Effector memory CD4-positive, alpha-beta T cell (primary cell): ENCODE measurements around the gene MSI2.

Source experiments
- DNase-seq, 3 donors: peaks; one replicate each; pipeline ENCODE4 v3.0.0-alpha.2; 2020
- H3K27ac ChIP-seq: 2 replicates; pipeline ENCODE4 v1.7.0; 2013; ENCODE audit warnings: mild to moderate bottlenecking, low read length, moderate library complexity; ENCODE audit not compliant: insufficient read depth, poor library complexity, severe bottlenecking
- H3K27me3 ChIP-seq: replicated peaks from 2 replicates; pipeline ENCODE4 v1.7.0; 2013; ENCODE audit warnings: mild to moderate bottlenecking, low read length; ENCODE audit not compliant: insufficient read depth, control insufficient read depth, poor library complexity, severe bottlenecking
- H3K36me3 ChIP-seq: 2 replicates; pipeline ENCODE4 v1.7.0; 2013; ENCODE audit warnings: mild to moderate bottlenecking, low read length, moderate library complexity; ENCODE audit not compliant: control insufficient read depth, insufficient read depth
- H3K4me1 ChIP-seq: 2 replicates; pipeline ENCODE4 v1.7.0; 2013; ENCODE audit warnings: low read length, mild to moderate bottlenecking; ENCODE audit not compliant: control insufficient read depth, insufficient read depth, poor library complexity, severe bottlenecking
- H3K4me3 ChIP-seq: 2 replicates; pipeline ENCODE4 v1.7.0; 2013; ENCODE audit warnings: low read length, low read depth, mild to moderate bottlenecking; ENCODE audit not compliant: insufficient read depth, poor library complexity, severe bottlenecking
- H3K9me3 ChIP-seq: 2 replicates; pipeline ENCODE4 v1.7.0; 2013; ENCODE audit warnings: mild to moderate bottlenecking, low read length, moderate library complexity; ENCODE audit not compliant: control insufficient read depth

The MSI2 gene

DNA sequence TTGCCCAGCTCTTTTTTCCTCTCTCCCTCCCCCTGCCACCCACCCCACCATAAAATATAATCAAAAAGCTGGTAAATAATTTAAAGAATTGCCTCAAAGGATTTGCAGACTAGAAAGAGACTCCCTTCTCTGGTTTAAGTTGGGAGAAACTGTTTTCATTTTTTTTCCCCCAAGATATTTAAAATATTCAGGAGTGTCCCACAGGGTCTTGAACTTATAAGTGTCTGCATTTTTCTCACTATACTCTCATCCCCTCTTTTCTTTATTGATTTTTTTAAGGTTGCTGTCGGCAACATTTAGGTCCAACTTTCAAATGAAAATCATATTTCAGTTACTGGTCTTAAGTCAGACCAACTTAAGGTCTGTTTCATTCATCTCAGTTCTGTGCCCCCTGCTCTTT lies 210.2 kb downstream of the MSI2 start:
- H3K4me1 ChIP-seq, result no peaks in the 10 kb centered on the region
- H3K9me3 ChIP-seq, result no peaks in the 10 kb centered on the region
- H3K36me3 ChIP-seq, result no peaks in the 10 kb centered on the region
- no peak overlapping the region for H3K27ac ChIP-seq
- no peak for DNase-seq
- H3K4me3 ChIP-seq, result no peak overlapping the region
- H3K27me3 ChIP-seq, result no peaks in the 10 kb centered on the region

DNA sequence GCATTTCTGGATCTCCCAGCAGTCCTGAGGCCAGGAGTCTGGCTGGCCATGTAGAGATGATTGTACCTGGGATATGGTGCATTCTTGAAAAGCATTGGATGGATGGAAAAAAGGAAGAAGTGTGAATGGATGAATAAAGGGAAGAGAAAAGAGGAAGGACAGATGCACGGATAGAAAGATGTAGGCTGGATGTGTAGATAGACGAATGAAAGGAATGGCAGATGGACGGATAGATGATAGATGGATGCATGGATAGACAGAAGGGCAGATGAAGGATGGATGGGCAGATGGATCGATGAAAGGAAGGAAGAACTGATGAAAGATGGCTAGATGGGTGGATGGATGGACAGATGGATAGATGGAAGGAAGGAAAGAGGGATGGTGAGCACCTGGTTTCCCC lies 210.9 kb downstream of the MSI2 start:
- Histone ChIP-seq H3K27ac (no peak overlapping the region), H3K9me3 (no peaks in the 10 kb centered on the region), H3K36me3 (no peaks in the 10 kb centered on the region), H3K27me3 (no peaks in the 10 kb centered on the region), H3K4me1 (no peaks in the 10 kb centered on the region), H3K4me3 (no peak overlapping the region)
- DNase-seq, result no peak

GRCh38 chr17:57467801-57468200 lies 211.5 kb downstream of the MSI2 start:
- Histone ChIP-seq H3K27me3 (no peaks in the 10 kb centered on the region), H3K4me3 (no peak overlapping the region)

DNA sequence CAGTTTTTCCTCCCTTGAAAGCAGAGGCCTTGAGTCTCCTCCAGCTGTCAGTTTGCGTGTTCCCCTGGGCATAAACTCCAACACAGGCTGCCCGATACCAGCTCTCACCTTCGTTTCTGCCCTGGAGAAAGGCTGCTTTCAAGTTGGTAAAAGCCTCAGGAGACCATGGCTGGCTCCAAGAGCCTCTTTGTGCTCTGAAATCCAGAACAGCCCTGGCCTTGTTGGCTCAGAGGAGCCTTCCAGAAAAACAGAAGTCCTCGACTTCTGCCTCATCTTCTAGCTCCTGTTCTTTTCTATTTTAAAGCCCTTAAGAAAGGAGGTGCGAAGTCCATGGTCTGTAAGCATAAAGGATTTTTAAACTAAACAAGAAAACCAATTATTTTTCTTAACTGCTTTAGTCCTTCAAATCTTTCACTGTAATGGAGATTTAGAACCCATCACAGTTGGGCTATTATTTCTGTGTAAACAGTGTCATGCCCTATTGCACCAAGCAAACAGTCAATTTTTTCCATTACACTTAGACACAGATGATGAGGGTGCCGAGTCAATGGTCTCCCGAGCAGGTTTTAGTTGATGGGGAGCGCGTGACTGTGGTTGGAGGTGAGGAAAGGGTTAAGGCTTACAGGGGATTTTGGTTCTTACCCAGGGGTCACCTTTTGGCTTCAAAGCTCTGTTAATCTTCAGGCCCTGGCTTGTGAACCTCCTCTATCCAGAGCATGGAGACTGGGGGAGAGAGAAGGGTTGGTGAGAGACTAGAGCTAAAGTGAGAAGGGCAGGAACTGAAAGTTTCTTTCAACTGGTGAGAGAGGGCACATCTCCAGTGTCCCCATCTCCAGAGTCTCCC lies 212.8 kb downstream of the MSI2 start:
- no peak for DNase-seq
- no peaks in the 10 kb centered on the region for H3K4me1 ChIP-seq
- no peaks in the 10 kb centered on the region for H3K27me3 ChIP-seq
- H3K4me3 ChIP-seq, result no peak overlapping the region
- H3K27ac ChIP-seq, result no peak overlapping the region
- no peaks in the 10 kb centered on the region for H3K36me3 ChIP-seq
- no peaks in the 10 kb centered on the region for H3K9me3 ChIP-seq

More at GRCh38 chr17:57467801-57468200, 211.5 kb downstream of the MSI2 start:
- DNase-seq, result no peak
- Histone ChIP-seq H3K4me1 (no peaks in the 10 kb centered on the region), H3K27ac (no peak overlapping the region), H3K36me3 (no peaks in the 10 kb centered on the region), H3K9me3 (no peaks in the 10 kb centered on the region)

DNA sequence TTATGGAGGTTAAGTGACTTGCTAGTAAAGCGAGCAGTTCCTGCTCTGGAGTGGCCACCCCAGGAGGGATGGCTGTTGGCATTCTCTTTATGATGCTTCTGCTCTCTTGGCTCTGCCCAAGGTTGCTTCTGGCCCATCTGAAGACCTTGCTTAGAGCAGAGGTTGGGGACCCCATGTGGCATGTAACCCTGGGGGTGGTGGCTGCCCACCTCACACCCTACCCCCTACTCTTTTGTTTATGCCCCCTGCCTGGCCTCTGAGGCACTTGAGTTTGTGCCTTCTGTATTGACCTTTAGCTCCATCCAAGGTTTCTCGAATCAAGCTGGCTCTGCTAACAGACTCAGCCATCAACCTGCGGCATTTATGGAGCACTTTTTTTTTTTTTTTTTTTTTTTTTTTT lies 214.6 kb downstream of the MSI2 start:
- no peak for DNase-seq
- Histone ChIP-seq H3K9me3 (no peaks in the 10 kb centered on the region), H3K27ac (no peak overlapping the region), H3K4me3 (no peak overlapping the region), H3K4me1 (no peaks in the 10 kb centered on the region), H3K27me3 (no peaks in the 10 kb centered on the region), H3K36me3 (no peaks in the 10 kb centered on the region)

DNA sequence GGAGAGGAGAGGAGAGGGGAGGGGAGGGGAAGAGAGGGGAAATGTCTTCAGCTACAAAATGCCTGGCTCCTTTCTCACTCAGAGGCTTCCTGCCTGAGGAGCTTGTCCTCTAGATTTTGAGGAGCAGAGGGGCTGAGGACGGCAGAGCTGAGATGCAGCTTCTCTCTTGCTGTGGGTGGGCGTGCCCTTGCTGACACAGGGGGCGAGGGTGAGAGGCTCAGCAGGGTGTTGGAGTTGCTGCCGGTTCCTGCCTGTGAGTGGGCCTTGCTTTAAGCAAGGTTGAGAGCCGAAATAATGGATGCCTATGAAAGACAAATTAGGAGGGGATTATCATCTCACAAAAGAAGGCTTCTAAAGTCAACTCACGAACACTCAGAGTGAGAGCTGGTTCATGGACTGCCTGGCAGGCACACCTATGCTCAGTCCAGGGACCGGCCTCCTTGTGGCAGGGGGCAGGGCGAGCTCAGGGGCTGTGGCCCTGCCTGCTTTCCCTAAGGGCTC lies 215.6 kb downstream of the MSI2 start:
- Histone ChIP-seq H3K27ac (no peak overlapping the region), H3K9me3 (no peaks in the 10 kb centered on the region), H3K36me3 (no peaks in the 10 kb centered on the region), H3K4me1 (no peaks in the 10 kb centered on the region), H3K27me3 (no peaks in the 10 kb centered on the region), H3K4me3 (no peak overlapping the region)
- DNase-seq, result no peak

DNA sequence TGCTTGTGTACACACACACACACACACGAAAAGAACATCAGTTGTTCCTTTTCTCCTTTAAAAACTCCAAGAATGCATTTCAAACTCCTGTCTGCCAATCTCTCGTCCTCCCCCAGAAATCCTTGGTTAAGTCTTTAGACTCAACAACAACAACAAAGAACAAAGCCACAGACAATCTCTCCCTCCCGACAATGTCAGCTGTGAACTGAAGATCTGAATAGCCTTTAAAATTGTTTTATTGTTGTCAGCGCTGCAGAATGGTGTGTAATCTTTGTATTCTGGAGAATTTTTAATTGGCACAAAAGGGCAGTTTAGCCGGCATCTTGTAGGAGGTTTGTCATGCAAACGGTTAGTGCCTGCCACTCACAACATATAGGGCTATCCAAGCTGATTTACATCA lies 219.5 kb downstream of the MSI2 start:
- Histone ChIP-seq H3K4me1 (no peaks in the 10 kb centered on the region), H3K9me3 (no peaks in the 10 kb centered on the region)

GRCh38 chr17:57477522-57478362 lies 221.4 kb downstream of the MSI2 start:
- DNase-seq, result no peak
- Histone ChIP-seq H3K9me3 (no peaks in the 10 kb centered on the region), H3K27me3 (no peaks in the 10 kb centered on the region), H3K4me1 (no peaks in the 10 kb centered on the region), H3K36me3 (no peaks in the 10 kb centered on the region), H3K27ac (no peak overlapping the region), H3K4me3 (no peak overlapping the region)

More for the DNA sequence above, 219.5 kb downstream of the MSI2 start:
- DNase-seq, result no peak
- Histone ChIP-seq H3K36me3 (no peaks in the 10 kb centered on the region), H3K4me3 (no peak overlapping the region), H3K27me3 (no peaks in the 10 kb centered on the region), H3K27ac (no peak overlapping the region)

GRCh38 chr17:57478478-57479250 lies 222.3 kb downstream of the MSI2 start:
- Histone ChIP-seq H3K27ac (no peak overlapping the region), H3K36me3 (no peaks in the 10 kb centered on the region), H3K4me1 (no peaks in the 10 kb centered on the region), H3K4me3 (no peak overlapping the region), H3K27me3 (no peaks in the 10 kb centered on the region), H3K9me3 (no peaks in the 10 kb centered on the region)
- no peak for DNase-seq
